GM18858 (cell line): ENCODE results near the gene CCIN.

Experiments used
- ATAC-seq: cut with Tn5 transposase; IDR thresholded peaks from one replicate; pipeline ENCODE4 v1.9.1; 2021; ENCODE audit not compliant: unreplicated experiment

The CCIN gene

GRCh38 chr9:36189976-36190375 lies 20.8 kb downstream of the CCIN start:
- no peak for ATAC-seq

DNA sequence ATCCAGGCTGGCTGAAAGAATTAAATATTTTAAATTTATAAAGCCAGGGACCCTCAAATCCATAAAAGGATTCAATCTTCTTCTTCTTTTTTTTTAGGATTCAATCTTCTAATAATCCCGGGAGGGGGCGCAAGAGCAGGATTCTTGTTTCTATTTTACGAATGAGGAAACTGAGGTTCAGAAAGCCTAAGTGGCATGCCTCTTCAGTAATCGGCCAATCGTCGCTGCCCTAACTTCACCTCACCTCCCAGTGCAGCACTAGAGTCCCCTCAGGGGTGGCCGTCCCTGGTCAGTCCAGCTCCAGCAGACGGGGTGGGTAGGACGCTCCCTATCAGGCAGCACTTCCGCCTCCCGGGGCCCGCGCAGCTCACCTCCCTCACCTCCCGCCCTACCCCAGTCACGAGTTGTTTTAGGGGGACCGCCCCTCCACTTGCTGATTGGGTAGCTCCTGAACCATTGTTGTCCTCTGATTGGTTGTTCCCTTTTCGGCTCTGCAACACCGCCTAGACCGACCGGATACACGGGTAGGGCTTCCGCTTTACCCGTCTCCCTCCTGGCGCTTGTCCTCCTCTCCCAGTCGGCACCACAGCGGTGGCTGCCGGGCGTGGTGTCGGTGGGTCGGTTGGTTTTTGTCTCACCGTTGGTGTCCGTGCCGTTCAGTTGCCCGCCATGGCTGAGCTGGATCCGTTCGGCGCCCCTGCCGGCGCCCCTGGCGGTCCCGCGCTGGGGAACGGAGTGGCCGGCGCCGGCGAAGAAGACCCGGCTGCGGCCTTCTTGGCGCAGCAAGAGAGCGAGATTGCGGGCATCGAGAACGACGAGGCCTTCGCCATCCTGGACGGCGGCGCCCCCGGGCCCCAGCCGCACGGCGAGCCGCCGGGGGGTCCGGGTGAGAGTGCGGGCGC lies 21.5 kb downstream of the CCIN start, which contains the start of gene CLTA:
Gene CLTA (plus strand): TSS at position 534 of the 902 bp plus-strand sequence. CDS start 136 bp downstream, at position 670.
- ATAC-seq = peak; percentile 92

GRCh38 chr9:36191290-36191645 lies 22.1 kb downstream of the CCIN start:
- ATAC-seq = peak; percentile 1

DNA sequence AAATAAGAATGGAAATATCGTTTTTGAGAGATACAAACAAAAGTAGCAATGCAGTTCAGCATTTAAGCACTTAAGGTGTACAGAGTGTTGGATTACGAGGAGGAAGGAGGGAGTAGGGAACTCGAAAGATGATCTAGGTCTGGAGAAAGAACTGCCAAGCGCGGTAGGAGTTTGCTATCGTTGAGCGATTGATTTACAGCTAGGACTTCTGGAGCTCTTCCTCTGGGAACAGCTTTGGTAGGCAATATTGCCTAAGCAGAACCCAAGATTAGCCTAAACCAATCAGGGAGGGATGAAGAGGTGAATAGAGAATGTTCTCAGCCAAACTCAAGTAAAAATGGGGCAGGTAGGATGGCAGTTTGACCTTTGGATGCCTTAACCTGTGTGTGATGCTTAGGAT lies 22.5 kb downstream of the CCIN start:
- no peak for ATAC-seq

DNA sequence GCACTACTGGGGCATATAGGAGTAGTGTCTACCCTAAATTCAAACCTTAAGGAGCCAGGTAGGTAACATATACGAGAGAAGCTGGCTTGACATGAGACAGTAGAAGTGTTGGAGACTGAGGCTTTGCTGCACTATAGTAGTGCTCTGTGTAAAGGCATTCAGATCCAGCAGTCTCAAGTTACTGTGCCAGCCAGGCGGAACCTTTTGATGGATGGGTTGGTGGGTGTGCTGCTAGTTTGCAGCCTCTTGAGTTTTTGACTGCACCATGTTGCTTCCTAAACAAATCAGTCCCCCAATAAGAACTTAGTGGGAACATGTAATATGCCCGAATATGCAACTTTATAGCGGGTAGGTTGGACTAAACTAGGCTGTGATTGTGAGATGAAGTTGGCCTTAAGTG lies 23.0 kb downstream of the CCIN start:
- no peak for ATAC-seq

GRCh38 chr9:36193023-36193422 lies 23.8 kb downstream of the CCIN start:
- no peak for ATAC-seq

GRCh38 chr9:36194326-36195000 lies 25.3 kb downstream of the CCIN start:
- ATAC-seq = no peak

GRCh38 chr9:36204906-36205547 lies 35.8 kb downstream of the CCIN start:
- ATAC-seq = no peak

DNA sequence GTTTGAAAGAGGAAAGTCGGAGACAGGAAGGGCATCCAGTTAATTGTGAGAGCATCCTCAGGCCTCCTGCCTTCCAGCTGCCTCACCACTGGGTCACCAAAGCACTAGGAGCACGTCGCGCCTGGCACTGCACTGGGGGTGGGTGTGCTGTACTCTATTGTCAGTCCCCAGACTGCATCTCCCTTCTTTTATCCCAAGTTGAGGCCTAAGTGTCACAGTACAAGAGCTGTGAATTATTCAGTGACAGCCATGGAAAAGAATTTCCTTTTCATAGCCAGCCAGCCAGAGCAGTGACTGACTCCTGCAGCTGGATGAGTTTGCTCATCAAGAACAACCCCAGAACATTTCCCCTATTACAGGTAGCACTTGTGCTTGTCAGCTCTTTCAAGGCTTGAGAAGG lies 37.8 kb downstream of the CCIN start:
- ATAC-seq = no peak

GRCh38 chr9:36207546-36208012 lies 38.4 kb downstream of the CCIN start:
- no peak for ATAC-seq

DNA sequence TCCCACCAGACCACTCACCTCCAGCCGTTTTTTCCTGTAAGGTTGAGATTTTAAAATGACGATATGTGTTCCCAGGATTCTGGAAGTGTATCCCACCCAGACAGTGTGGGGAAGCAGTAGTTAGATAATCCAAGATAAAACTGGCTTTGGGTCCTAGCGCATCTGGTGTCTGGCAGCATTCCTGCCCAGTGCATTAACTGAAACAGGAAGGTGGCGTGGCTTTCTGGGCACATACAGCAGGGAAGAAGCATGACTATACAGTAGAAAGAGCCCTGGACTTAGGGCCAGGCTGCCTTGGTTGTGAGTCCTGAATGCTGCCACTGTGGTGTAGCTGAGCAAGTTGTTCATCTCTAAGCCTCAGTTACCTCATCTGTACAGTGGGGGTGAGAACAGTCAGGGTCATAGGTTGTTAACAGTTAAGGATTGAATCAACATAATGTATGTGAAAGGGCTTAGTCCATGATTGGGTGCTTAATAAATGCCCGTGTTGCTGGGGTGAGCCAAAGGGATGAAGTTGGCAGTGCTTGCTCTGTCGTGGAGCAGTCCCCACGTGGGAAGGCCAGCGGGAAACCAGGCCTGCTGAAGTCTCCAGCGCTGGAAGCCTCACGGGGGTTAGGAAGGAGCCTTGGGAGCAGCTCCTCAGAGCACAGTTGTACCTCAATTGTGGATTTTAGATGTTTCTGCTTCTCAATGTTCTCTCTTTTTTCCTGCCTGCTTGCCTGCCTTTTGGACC lies 39.5 kb downstream of the CCIN start:
- no peak for ATAC-seq

- ATAC-seq = no peak
Observed at GRCh38 chr9:36210722-36211121, 41.5 kb downstream of the CCIN start.

DNA sequence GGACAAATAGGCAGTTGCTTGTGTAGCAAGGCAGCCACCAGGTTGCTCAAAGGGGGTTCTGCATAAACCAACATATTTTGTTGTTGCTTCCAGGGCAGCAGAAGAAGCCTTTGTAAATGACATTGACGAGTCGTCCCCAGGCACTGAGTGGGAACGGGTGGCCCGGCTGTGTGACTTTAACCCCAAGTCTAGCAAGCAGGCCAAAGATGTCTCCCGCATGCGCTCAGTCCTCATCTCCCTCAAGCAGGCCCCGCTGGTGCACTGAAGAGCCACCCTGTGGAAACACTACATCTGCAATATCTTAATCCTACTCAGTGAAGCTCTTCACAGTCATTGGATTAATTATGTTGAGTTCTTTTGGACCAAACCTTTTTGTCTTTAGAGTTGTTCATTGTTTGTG lies 42.3 kb downstream of the CCIN start:
- ATAC-seq = no peak

DNA sequence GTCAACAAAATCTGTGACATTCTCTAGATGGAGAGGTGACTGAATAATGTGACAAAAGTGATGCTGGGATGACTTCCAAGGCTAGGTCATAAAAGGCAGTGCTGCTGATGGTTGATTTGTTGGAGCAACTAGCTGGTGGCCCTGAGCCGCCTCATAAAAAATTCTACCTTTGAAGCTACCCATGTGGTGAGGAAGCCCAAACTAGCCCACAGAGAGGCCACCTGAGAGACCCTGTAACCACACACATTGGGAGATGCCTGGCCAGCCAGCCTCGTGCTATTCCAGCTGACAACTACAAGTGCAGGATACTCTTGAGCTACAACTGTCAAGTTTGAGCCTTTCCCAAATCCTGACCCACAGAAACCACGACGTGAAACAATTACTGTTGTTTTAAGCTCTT lies 44.2 kb downstream of the CCIN start:
- no peak for ATAC-seq

- no peak for ATAC-seq
Observed at GRCh38 chr9:36213989-36214388, 44.8 kb downstream of the CCIN start.

GRCh38 chr9:36214571-36214970 lies 45.4 kb downstream of the CCIN start:
- no peak for ATAC-seq

GRCh38 chr9:36217256-36217968 lies 48.2 kb downstream of the CCIN start:
- no peak for ATAC-seq

DNA sequence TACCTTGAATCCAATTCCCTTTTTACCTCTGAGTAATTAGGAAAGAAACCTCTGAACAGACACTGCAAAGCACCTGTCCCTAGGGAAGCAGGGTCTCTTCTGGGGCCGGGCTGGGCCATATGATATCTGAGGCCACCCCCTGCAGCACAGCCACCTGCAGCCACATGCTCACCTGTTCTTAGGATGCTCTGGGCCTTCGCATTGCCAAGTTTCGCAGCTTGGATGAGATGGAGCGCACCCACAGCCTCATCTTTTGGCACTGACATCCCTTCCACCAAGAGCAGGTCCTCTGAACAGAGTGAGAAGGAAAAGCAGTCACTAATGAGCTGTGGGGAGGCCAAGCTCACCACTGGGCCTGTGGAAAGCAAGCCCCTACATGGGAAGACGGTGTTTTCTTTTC lies 48.8 kb downstream of the CCIN start:
- ATAC-seq = no peak

DNA sequence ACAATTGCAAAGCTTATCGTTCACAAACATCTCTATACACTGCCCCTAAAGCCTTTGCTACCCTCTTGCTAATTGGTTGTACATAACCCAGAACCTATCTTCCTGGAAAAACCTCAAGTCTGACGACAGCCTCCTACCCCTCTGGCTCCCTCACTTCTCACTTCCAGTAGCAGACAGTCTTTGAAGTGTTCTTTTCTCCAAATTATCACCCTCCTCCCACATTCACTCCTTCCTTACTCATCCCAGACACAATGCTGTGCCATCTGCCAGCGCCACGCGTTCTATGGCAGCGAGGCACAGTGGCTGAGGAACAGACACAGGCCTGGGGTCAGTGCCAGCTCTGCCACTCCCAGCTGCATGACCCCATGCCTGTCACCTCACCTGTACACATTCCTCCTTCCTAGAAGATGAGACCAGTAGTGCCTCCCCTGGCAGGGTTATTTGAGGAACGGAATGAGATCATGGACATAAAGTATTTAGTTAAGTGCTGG lies 49.3 kb downstream of the CCIN start:
- no peak for ATAC-seq
